Measurements from ENCODE around the gene SASS6. TPM values are rescaled to one million over a fixed set of nuclear protein-coding genes. Genes with fewer than 3 reads are reported as not detected.
A peak's percentile ranks its signal among the peaks of the same experiment; 100 is the strongest.

The SASS6 gene
- total RNA-seq, 1 donor from 2014 or later, result 3.6 TPM

DNA sequence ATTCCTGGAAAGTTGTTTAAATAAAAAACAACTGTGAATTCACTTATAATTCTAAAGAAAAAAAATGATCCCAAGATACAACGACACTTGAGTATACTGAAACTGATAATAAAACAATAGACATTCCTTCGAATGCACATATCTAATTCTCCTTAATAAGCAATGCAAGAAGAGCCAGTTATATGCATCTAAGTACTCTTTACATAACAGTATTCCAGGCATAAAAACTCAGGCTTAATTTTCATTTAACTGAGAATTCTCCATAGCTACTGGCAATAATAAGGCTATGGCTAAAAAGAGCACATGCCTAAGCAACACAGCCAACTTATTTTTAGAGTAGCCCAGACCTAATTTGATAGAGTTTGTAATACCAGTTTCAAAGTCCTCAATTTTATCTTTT lies 31.2 kb downstream of the SASS6 start:
- H3K27ac Mint-ChIP-seq (ENCODE audit: unreplicated experiment), result no peak overlapping the region
- no peaks in the 10 kb centered on the region for H3K36me3 Mint-ChIP-seq (ENCODE audit: low read depth, unreplicated experiment)

GRCh38 chr1:100100202-100100601 lies 32.5 kb downstream of the SASS6 start:
- DNase-seq (ENCODE audit: low read depth) (peak; percentile 91), FAIRE-seq (peak; percentile 66)
- Histone ChIP-seq H2AFZ (ENCODE audit: low read depth, low read length) (no peak overlapping the region), H3K4me3 (ENCODE audit: insufficient read depth, low read depth, low read length) (no peak overlapping the region), H4K20me1 (ENCODE audit: insufficient read depth, low read length) (no peaks in the 10 kb centered on the region), H3K36me3 (ENCODE audit: insufficient read depth, low read length) (peaks cover 3% of the 10 kb centered on the region), H3K9ac (ENCODE audit: low read length) (no peak overlapping the region), H3K27me3 (ENCODE audit: insufficient read depth, low read length) (no peaks in the 10 kb centered on the region), H3K4me2 (ENCODE audit: low read length) (peak overlapping the region; percentile 28), H3K79me2 (ENCODE audit: insufficient read depth, low read length) (no peaks in the 10 kb centered on the region), H3K4me1 (ENCODE audit: insufficient read depth, low read length) (no peaks in the 10 kb centered on the region), H3K9me3 (ENCODE audit: insufficient read depth, low read depth, low read length) (no peaks in the 10 kb centered on the region), H3K27ac (ENCODE audit: low read depth, low read length) (no peak overlapping the region)
- TF ChIP-seq EZH2 (IDR thresholded peaks at IDR 0.05; ENCODE audit: insufficient read depth, low read length), result no peak
- TF ChIP-seq, protein P1, sequence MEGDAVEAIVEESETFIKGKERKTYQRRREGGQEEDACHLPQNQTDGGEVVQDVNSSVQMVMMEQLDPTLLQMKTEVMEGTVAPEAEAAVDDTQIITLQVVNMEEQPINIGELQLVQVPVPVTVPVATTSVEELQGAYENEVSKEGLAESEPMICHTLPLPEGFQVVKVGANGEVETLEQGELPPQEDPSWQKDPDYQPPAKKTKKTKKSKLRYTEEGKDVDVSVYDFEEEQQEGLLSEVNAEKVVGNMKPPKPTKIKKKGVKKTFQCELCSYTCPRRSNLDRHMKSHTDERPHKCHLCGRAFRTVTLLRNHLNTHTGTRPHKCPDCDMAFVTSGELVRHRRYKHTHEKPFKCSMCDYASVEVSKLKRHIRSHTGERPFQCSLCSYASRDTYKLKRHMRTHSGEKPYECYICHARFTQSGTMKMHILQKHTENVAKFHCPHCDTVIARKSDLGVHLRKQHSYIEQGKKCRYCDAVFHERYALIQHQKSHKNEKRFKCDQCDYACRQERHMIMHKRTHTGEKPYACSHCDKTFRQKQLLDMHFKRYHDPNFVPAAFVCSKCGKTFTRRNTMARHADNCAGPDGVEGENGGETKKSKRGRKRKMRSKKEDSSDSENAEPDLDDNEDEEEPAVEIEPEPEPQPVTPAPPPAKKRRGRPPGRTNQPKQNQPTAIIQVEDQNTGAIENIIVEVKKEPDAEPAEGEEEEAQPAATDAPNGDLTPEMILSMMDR (IDR thresholded peaks at IDR 0.05; ENCODE audit: insufficient read depth, low read depth, low read length), result no peak
- no peak overlapping the region for H3K27ac Mint-ChIP-seq (ENCODE audit: unreplicated experiment)
- H3K4me1 Mint-ChIP-seq (ENCODE audit: low read depth, unreplicated experiment), result peaks cover 4% of the 10 kb centered on the region
- no peaks in the 10 kb centered on the region for H3K27me3 Mint-ChIP-seq (ENCODE audit: low read depth, unreplicated experiment)
- no peak overlapping the region for H3K4me3 Mint-ChIP-seq (ENCODE audit: unreplicated experiment)
- H3K36me3 Mint-ChIP-seq (ENCODE audit: low read depth, unreplicated experiment), result peaks cover 4% of the 10 kb centered on the region
- no peaks in the 10 kb centered on the region for H3K9me3 Mint-ChIP-seq (ENCODE audit: unreplicated experiment)

More for the DNA sequence above, 31.2 kb downstream of the SASS6 start:
- Histone ChIP-seq H3K36me3 (ENCODE audit: insufficient read depth, low read length) (peaks cover 3% of the 10 kb centered on the region), H3K4me1 (ENCODE audit: insufficient read depth, low read length) (no peaks in the 10 kb centered on the region), H3K27ac (ENCODE audit: low read depth, low read length) (no peak overlapping the region), H3K9me3 (ENCODE audit: insufficient read depth, low read depth, low read length) (no peaks in the 10 kb centered on the region), H4K20me1 (ENCODE audit: insufficient read depth, low read length) (no peaks in the 10 kb centered on the region), H3K4me3 (ENCODE audit: insufficient read depth, low read depth, low read length) (no peak overlapping the region), H3K79me2 (ENCODE audit: insufficient read depth, low read length) (no peaks in the 10 kb centered on the region), H3K27me3 (ENCODE audit: insufficient read depth, low read length) (no peaks in the 10 kb centered on the region), H3K9ac (ENCODE audit: low read length) (no peak overlapping the region), H2AFZ (ENCODE audit: low read depth, low read length) (no peak overlapping the region), H3K4me2 (ENCODE audit: low read length) (no peak overlapping the region)
- Mint-ChIP-seq H3K27me3 (ENCODE audit: low read depth, unreplicated experiment) (no peaks in the 10 kb centered on the region), H3K4me1 (ENCODE audit: low read depth, unreplicated experiment) (peaks cover 4% of the 10 kb centered on the region), H3K4me3 (ENCODE audit: unreplicated experiment) (no peak overlapping the region), H3K9me3 (ENCODE audit: unreplicated experiment) (no peaks in the 10 kb centered on the region)
- no peak for TF ChIP-seq EZH2 (IDR thresholded peaks at IDR 0.05; ENCODE audit: insufficient read depth, low read length)
- TF ChIP-seq, protein P1 (IDR thresholded peaks at IDR 0.05; ENCODE audit: insufficient read depth, low read depth, low read length), result no peak
- FAIRE-seq (no peak), DNase-seq (ENCODE audit: low read depth) (no peak)

DNA sequence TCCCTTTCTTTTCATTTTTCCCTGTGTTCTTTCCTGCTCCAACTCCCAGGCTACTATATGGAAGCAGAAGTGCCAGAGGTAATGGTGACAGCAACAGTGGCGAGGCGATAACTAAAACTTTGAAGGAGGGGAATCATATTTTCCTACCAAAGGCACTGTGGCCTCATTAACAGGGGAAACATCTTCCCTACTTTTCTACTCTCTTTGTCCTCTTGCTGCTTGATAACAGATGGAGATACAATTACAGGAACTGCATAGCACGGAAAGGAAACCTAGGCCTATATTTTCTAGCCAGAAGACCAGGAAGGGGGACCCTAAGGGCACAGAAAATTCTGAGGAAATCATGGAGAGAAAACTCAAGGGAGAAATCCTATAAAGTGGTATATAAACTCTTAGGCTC lies 42.3 kb downstream of the SASS6 start:
- Mint-ChIP-seq H3K36me3 (ENCODE audit: low read depth, unreplicated experiment) (peaks cover 3% of the 10 kb centered on the region), H3K4me1 (ENCODE audit: low read depth, unreplicated experiment) (no peaks in the 10 kb centered on the region), H3K27ac (ENCODE audit: unreplicated experiment) (no peak overlapping the region), H3K4me3 (ENCODE audit: unreplicated experiment) (no peak overlapping the region), H3K9me3 (ENCODE audit: unreplicated experiment) (no peaks in the 10 kb centered on the region), H3K27me3 (ENCODE audit: low read depth, unreplicated experiment) (no peaks in the 10 kb centered on the region)
- no peak overlapping the region for H3K27ac ChIP-seq (ENCODE audit: low read depth, low read length)
- no peaks in the 10 kb centered on the region for H3K79me2 ChIP-seq (ENCODE audit: insufficient read depth, low read length)
- no peak for FAIRE-seq
- H3K9ac ChIP-seq (ENCODE audit: low read length), result no peak overlapping the region
- H4K20me1 ChIP-seq (ENCODE audit: insufficient read depth, low read length), result no peaks in the 10 kb centered on the region
- H3K27me3 ChIP-seq (ENCODE audit: insufficient read depth, low read length), result no peaks in the 10 kb centered on the region
- no peaks in the 10 kb centered on the region for H3K36me3 ChIP-seq (ENCODE audit: insufficient read depth, low read length)
- no peaks in the 10 kb centered on the region for H3K4me1 ChIP-seq (ENCODE audit: insufficient read depth, low read length)
- no peak for TF ChIP-seq EZH2 (IDR thresholded peaks at IDR 0.05; ENCODE audit: insufficient read depth, low read length)
- TF ChIP-seq, protein P1 (IDR thresholded peaks at IDR 0.05; ENCODE audit: insufficient read depth, low read depth, low read length), result no peak
- DNase-seq (ENCODE audit: low read depth), result no peak
- no peaks in the 10 kb centered on the region for H3K9me3 ChIP-seq (ENCODE audit: insufficient read depth, low read depth, low read length)
- no peak overlapping the region for H2AFZ ChIP-seq (ENCODE audit: low read depth, low read length)
- no peak overlapping the region for H3K4me3 ChIP-seq (ENCODE audit: insufficient read depth, low read depth, low read length)
- no peak overlapping the region for H3K4me2 ChIP-seq (ENCODE audit: low read length)

Measured in astrocyte (in vitro differentiated cells and primary cell).